GM21390 (cell line): ENCODE results near the gene SSR1.

ENCODE experiments used
- ATAC-seq: cut with Tn5 transposase; IDR thresholded peaks from one replicate; pipeline ENCODE4 v1.9.1; 2021; ENCODE audit not compliant: unreplicated experiment

The SSR1 gene

DNA sequence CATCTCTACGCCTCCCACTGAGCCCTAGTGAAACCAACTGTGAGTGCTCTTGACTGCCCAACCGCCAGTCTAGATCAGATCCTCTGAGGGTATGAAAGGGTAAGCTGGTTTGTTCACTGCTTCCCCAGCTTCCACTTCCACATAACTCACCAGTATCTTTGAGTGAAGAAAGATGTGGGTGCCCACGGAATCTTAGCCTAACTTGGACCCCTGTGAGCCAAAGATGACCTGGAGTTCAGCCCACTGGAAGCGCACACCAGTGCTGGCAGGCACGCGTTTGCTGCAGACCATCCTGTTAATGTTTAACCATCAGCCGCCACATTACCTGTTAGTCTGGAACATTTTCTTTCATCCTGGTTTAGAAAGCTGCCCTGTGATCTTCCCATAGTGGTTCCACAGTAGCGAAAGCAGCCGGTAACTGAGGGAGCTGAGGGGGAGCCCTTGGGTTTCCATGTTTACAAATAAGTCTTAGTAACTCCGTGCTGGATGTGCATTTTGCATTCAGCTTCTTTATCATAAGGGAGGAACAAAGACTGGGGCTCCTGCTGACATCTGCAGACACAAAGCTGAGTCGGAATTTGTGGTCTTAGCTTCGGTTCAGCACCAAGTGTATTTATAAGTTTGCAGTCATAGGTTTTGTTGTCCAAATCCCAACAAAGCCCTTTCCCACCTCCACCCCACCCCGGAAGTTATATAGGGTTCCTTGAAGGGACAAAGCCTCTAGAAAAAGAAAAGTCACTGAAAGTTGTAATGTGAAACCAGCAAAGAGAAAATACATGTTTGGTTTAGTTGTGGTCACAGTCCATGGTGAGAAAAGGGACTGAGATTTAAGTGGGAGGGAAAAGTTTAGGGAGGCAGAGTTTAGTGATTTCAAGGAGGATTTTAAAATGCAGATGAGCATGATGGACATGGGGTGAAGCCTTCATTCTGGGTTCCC, 71.0 kb downstream of the SSR1 start:
- ATAC-seq: no peak

DNA sequence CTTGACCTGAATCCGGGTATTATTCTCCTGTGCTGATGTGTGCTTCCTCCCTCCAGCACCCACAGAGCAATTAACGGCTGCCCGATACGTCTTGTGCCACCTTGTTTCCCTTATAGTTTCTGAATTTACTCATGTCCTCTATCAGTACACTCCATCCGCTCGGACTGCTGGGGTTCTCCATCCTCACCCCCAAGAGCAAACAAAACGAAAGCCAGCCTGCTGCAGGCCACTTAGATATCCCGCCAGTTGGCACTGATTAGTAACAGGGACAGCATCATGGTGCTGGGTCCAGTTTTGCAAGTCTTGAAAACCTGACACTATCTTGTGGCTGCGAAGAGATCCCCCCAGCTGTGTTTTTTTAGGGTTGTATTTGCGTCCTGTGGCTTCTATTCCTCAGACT, 71.8 kb downstream of the SSR1 start:
- ATAC-seq: no peak

DNA sequence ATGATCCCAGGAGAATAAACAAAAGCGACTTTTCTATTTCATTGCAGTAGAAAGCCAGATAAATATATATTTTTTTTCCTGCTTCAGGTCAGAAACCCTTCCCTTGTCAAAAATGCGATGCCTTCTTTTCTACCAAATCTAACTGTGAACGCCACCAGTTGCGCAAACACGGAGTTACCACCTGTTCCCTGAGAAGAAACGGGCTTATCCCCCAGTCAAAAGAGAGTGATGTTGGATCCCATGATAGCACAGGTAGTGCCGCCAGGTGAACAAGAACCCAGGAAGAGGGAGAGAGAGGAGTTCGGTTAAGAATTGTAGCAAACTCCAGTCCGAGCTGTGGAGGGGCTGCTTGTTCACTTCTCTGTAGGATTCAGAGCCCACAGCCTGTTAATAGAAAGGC, 72.6 kb downstream of the SSR1 start:
- ATAC-seq: no peak

DNA sequence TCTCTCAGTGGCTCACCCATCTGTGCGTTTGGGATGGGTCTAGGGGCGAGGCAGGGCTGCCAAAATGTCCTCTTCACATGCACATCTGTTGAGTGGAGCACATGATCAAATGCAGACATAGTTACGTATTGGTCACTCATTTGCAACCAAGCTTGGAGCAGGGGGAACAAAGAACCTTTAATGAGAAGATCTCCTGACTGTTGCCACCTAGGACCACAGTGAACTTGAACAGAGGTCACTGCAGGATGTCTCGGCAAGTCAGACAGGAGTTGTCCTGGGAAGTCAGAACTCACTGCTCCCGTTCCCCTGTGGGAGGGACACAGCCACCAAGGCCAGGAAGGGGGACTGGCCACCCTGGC, 73.4 kb downstream of the SSR1 start:
- no peak for ATAC-seq

DNA sequence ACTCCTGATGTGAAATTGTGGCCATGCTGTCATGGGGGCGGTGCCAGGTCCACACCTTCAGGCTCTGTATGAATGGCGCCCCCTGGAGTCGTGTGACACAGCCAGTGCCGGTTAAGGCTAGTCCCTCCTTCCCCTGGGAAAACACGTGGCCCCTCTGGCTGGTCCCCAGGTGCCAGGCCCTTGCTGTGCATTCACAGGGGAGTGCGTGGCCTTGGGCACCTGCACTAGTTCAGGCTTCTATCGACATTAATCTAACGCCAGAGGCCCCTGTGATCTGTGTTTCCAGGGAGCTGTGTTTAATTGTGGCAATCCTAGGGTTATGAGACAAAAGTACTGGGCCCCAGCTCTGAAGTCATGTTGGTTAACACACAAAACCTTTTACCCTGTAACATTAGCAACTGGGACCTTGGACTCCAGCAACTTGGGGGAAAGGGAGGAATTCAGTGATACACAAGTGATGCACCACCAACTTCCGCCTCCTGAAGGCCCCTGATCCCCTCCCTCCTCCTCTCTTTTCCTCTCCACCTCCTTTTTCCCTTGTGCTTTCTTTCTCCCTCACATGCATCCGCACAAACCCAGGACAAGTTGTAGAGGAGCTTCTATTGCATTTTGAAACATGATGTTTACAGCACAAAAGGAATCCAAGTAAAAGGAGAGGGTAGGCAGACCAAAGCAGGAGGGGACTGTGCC, 74.0 kb downstream of the SSR1 start:
- peak; percentile 49 for ATAC-seq

DNA sequence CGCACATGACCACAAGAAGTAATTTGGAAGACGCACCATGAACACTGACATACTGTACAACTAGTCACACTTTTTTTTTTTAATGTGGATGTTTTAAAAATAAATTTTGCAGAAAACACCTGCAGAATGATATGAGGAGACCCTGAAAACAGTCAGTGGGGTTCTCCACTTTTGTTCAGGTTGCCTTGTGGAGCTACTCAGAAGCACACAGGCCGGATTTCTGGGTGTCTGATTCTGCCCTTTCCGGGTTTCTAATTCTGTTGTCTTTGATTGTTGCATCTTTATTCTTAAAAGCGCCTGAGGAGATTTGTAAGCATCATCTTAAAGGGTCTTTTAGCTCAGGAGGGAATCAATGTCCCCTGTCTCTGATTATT, 74.5 kb downstream of the SSR1 start:
- no peak for ATAC-seq

DNA sequence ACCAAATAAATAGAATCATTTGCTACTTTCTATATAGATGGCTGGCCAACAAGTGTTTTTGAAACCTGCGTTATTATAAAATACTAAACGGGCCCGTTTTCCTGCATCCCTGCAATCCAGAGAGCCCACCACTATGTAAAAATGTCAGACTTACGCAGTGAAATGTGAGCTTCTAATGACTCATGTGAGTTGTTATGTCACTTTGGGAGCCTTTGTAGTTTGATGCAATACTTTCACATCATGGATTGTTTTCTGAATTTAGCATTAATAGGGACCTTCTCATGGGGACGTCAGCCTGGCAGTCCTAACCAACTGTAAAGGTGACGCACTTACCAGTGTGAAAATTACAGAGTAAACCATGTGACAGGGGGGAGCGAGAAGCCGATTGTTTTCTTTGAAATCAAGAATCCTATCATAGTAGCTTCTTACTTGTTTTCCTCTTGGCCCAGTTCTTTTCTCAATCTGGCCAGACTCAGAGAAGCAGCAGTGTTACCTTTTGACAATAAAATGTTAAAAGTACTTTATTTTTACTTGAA, 75.3 kb downstream of the SSR1 start:
- no peak for ATAC-seq

DNA sequence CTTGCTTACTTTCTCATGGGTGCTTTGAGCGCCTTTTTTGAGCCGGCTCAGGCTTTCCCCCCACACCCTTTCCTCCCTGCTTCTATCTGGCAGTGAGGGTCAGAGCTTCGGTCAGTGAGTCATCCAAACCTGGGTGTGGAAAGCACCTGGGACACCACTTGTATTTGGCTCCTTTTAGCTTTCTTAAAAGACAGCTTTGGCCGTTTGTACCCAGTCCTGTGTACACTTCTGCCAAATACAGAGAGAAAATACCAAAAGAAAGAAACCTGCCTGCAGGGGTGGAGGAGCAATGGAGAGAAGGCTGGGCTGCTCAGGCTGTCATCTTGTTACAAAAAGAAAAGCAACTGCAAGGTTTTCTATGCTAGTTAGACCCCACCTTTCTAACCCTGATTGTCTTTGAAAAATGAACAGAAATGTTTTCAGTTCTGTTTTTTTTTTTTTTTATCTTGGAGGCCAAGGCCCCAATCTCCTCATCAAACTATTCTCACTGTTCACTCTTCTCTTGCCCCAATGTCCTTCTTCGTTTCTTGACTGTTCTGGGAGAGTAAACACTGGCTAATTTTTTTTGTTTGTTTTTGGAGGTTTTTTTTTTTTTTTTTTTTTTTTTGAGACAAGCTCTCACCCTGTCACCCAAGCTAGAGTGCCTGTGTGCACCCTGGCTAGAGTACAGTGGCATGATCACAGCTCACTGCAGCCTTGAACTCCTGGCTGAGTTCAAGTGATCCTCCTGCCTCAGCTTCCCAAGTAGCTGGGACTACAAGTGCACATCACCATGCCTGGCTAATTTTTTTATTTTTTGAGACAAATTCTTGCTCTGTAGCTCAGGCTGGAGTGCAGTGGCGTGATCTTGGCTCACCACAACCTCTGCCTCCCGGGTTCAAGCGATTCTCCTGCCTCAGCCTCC, 76.4 kb downstream of the SSR1 start:
- ATAC-seq: peak; percentile 55

DNA sequence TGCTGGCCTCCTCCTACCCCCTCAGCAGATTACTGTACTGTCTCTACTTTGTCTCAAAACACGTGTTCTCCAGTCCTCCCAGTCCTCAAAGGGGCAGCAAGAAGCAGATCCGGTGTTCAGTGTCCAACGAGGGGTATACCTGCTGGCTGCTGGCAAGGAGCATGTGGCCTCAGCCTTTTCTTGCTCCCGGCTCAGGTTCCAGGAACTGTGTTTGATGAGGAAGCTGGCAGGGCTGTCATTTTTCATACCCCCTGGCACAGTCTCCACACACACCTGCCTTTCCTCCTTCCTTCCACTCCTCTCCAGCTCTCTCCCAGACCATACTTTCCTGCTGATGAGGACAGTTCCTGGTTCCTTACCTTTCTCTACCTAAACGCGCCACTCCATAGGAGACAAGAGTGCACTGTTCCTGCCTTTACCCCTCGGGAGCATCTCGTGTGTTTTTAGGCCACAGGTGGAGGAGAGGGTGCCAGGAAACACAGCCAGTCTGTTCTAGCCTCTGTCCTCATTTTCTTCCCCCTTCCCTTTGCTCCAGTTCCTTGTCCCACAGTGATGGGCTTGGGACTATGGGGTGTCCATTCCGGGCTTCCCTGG, 77.2 kb downstream of the SSR1 start:
- ATAC-seq: no peak

DNA sequence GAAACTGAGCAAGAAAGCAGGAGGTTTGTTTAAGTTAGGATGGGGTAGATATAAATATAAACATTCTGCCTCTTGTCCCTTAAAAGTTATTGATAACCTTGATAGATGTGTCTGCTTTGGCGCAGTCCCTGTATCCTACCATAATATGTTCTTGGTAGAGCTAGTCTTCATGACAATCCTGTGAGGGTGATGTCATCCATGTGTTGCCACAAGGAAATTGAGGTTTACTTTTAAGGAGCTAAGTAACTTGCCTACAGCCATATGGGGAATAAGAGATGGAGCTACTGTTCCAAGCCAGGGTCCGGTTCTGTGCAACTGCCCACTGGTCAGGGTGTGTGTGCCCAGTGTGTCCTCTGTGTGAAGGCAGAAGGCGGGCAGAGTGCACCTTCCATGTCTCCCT, 78.5 kb downstream of the SSR1 start:
- ATAC-seq: no peak

DNA sequence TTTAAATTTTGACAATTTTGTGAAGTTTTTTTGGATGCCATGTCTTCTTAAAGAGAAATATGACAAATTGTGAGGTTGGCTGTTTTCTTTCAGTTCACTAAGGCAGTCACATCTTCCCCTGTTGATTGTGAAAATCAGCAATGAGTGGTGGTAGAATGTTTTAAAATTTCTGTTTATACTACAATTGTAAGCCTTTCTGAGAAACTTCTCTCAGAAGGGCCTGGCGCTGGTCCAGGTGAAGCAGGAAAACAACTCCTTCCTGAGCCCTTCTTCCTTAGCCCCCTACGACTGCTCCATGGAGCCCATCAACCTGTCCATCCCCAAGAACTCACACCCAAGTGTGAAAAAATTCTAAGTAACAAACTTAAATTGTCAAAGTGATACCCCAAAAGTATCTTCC, 80.6 kb downstream of the SSR1 start:
- no peak for ATAC-seq

DNA sequence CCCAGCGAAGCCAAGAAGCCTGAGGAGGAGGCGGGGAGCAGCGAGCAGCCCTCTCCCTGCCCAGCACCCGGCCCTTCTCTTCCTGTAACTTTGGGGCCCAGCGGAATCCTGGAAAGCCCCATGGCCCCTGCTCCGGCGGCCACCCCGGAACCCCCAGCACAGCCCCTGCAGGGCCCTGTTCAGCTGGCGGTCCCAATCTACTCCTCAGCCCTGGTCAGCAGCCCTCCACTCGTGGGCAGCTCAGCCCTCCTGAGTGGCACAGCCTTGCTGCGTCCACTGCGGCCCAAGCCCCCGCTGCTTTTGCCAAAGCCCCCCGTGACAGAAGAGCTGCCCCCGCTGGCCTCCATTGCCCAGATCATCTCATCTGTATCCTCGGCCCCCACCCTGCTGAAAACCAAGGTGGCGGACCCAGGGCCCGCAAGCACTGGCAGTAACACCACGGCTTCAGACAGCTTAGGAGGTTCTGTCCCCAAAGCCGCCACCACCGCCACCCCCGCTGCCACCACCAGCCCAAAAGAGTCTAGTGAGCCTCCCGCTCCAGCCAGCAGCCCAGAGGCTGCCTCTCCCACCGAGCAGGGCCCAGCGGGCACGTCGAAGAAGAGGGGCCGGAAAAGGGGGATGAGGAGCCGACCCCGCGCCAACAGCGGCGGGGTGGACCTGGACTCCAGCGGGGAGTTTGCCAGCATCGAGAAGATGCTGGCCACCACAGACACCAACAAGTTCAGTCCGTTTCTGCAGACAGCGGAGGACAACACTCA, 81.9 kb downstream of the SSR1 start:
- ATAC-seq: no peak

DNA sequence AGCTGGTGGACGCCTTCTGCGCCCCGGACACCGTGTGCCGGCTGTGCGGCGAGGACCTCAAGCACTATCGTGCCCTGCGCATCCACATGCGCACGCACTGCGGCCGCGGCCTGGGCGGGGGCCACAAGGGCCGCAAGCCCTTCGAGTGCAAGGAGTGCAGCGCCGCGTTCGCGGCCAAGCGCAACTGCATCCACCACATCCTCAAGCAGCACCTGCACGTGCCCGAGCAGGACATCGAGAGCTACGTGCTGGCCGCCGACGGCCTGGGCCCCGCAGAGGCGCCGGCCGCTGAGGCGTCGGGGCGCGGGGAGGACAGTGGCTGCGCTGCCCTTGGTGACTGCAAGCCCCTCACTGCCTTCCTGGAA, 82.7 kb downstream of the SSR1 start:
- ATAC-seq: no peak

DNA sequence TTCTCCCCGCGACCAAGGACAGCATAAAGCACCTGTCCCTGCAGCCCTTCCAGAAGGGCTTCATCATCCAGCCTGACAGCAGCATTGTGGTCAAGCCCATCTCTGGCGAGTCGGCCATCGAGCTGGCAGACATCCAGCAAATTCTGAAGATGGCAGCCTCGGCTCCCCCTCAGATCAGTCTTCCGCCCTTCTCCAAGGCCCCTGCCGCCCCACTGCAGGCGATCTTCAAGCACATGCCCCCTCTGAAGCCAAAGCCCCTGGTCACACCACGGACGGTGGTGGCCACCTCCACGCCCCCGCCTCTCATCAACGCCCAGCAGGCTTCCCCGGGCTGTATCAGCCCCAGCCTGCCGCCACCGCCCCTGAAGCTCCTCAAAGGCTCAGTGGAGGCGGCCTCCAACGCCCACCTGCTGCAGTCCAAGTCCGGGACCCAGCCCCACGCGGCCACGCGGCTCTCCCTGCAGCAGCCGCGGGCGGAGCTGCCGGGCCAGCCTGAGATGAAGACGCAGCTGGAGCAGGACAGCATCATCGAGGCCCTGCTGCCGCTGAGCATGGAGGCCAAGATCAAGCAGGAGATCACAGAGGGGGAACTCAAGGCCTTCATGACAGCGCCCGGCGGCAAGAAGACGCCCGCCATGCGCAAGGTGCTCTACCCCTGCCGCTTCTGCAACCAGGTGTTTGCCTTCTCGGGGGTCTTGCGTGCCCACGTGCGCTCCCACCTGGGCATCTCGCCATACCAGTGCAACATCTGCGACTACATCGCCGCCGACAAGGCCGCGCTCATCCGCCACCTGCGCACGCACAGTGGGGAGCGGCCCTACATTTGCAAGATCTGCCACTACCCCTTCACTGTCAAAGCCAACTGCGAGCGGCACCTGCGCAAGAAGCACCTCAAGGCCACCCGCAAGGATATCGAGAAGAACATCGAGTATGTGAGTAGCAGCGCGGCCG, 83.3 kb downstream of the SSR1 start:
- no peak for ATAC-seq

DNA sequence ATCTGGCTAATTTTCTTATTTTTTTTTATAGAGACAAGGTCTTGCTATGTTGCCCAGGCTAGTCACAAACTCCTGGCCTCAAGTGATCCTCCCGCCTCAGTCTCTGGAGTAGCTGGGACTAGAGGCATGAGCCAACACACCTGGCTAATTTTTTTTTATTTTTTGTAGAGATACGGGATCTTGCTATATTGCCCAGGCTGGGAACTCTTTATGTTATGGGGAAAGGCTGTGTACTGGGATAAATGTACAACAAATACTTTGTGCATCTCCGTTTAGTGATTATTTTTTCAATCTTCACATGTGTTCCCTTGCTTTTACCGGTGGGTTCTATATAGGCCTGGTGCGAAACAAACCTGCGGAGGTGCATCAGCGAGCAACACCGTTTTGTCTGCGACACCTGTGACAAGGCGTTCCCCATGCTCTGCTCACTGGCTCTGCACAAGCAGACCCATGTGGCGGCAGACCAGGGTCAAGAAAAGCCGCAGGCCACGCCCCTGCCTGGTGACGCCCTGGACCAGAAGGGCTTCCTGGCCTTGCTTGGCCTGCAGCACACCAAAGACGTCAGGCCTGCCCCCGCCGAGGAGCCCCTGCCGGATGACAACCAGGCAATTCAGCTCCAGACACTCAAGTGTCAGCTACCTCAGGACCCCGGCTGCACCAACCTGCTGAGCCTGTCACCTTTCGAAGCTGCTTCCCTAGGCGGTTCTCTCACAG, 84.2 kb downstream of the SSR1 start:
- ATAC-seq: no peak

DNA sequence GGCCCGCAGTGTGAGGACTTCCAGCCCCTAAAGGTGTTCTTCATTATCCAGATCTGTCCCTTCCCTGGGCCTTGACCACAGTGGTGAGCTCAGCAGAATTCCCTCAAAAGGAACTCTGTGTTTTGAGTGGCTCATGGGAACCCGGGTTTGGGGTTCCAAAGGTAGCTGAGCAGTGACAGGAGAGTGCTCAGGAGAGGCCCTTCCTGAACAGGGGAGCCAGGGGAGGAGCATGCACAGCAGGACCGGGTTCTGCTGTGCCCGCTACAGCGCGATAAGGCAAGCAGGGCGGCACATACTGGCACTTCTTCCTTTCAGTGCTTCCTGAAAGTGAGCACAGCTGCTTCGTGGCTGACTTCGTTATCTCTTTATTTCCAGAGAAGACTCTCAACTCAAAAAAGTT, 88.3 kb downstream of the SSR1 start:
- no peak for ATAC-seq

DNA sequence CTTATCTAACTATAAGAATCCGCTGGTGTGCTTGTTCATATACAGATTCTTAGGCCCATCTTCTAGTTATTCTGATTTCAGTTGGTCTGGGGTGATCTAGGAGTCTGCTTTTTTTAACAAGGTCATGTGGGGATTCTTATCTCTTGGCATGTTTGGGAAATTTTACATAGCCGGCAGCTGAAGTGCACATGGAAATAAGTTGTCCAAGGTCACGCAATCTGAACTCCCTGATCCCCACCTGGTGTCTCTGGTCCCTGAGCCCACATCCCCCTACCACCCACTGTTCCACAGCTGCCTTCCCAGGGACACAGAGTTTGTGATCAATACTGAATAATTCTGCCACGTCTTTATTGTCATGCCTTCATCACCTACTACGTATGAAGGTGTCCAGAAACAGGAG, 90.8 kb downstream of the SSR1 start:
- ATAC-seq: no peak

DNA sequence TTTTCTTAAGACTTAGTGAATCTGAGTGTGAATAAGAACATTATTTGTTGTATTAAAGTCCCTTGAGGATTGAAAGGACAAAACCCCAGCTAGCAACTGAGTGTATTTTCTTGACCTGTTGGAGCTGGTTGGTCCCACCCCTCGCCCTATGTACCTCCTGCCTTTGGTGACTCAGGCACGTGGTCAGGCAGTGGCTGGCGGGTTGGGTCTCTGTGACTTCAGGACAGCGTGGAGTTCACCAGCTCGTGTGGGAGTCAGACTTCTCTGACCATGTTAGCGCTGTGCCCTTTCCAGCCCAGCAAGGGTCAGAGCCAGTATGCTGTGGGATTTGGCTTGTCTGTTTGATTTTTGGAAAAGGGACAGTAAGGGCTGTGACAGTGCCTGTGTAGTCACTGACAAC, 93.7 kb downstream of the SSR1 start:
- ATAC-seq: no peak
